NCI-H1417 treated with DMSO at 0.1 percent for 48 hours (cell line): ENCODE data around the gene TSHZ1.
"Not testable (repeated sequence)": the region's sequence is repeated elsewhere in the genome, so short reads cannot be mapped to it uniquely, and the experiment has no call there.

Experiments
- DNase-seq: peaks from one replicate; lab custom pipeline; 2025; lab: John Stamatoyannopoulos, UW

Gene TSHZ1

GRCh38 chr18:75183973-75184493 lies 26.6 kb upstream of the TSHZ1 start:
- DNase-seq = no peak

DNA sequence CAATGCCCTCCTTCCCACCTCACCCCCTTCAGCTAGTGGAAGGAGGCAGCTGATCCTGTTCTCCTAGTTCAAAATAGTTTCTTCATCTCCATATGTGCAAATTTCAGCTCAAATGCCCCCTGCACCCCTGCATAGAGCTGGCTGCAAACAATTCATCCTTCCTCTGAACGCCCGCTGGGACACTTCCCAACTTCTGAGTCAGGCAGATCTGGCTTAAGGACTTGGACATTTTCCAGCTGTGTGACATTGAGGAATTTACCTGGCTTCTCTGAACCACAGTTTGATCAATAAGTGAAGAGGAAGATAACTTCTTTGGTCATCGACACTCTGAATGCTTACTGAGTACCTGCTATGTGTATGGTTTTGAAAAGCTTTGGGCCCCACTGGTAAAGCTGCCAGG lies 25.1 kb upstream of the TSHZ1 start:
- DNase-seq = no peak

DNA sequence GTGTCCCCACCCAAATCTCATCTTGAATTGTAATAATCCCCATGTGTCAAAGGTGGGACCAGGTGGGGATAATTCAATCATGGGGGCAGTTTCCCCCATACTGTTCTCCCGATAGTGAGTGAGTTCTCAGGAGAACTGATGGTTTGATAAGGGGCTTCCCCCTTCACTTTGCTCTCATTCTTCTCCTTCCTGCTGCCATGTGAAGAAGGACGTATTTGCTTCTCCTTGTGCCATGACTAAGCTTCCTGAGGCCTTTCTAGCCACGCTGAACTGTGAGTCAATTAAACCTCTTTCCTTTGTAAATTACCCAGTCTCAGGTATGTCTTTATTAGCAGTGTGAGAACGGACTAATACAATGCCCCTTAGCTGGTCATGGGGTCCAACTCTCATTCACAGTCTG lies 22.9 kb upstream of the TSHZ1 start:
- not testable (repeated sequence) for DNase-seq

GRCh38 chr18:75189696-75190095 lies 20.9 kb upstream of the TSHZ1 start:
- DNase-seq = no peak

DNA sequence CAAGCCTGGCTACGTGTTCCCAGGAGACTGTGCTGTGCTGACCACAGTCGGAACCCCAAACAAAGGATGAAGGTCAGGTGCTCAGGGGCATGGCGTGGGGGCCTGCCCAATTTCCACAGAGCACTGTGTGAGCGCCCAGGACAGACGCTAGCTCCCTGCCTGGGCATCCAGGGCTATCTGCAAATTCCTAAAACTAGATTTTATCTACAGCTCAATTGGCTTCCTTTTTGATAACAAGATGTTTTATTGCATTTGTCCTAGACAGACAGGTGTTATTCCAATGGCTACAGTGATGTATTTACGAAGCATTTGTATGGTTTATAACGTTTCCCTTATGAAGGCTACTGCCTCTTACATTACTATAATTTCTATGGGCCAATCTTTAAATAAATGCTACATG lies 17.7 kb upstream of the TSHZ1 start:
- DNase-seq = no peak

DNA sequence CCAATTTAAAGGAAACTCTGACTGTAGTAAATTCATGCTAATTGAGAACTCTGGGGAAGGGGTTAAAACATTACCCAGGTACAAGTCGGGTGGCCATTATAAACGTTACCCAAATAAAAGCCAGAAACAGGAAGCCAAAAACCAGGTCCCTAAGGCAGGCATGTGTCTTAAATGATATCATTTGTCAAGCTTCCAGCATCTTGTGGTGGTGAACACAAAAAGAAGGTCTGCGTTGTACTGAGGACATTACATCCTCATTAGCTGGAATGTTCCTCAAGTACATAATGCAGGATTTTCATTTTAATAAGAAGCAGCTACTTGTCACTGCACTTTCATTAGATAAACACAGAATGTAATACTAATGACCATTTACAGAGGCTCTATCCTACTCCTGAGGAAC lies 12.6 kb upstream of the TSHZ1 start:
- DNase-seq = no peak

DNA sequence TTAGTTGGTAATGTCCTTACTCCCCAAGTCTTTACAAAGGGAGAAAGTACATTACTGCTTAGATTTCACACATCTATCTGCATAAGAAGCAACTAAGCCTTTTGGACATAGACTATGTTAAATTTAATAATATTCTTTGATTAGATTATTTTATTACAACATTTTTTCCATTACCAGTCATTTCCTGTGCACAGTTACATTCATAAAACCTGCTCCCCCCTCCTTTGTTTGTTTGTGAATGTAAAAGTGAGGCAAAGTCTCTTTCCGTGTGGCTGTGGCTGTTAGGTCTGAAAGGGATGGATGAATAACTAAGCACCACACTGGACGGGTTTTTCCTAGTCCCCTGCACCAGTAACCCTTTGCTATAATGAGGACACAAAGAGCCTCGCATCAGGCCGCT lies 11.3 kb upstream of the TSHZ1 start:
- no peak for DNase-seq

- DNase-seq = no peak
These were observed 10.5 kb upstream of the TSHZ1 start for GRCh38 chr18:75200071-75200470.

- no peak for DNase-seq
These were observed 9.9 kb upstream of the TSHZ1 start for GRCh38 chr18:75200605-75201280.

- DNase-seq = no peak
These were observed 9.0 kb upstream of the TSHZ1 start for GRCh38 chr18:75201282-75202270.

DNA sequence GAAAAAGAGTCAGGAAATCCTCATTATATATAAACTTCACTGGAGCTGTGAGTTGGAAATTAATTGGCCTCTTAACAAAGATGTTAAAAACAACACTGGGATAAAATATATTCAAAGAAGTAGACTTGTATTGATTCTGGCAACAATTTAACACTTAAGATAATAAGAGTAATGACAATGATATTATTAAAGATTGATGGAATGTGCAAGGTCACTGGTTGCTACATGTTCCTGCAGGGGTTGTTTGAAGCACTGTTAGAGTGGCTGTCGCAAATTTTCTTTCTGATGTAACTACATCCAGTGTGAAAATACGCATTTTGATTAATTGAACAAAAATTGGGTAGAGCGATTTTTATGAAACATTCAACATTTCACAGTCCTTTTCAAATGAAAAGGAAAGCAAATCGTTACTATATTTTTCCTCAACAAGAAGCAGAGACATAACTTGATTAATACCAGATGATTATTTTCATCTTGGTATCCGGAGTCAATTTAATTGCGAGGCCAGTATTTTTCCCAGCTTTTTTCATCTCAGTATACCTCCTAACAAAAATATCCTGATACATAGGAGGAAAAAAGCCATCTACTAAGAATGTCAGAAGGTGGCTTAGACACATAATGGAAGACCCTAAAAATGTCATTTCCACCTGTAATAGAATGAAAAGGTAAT lies 7.8 kb upstream of the TSHZ1 start:
- no peak for DNase-seq

- DNase-seq = no peak
These were observed 7.0 kb upstream of the TSHZ1 start for GRCh38 chr18:75203416-75204268.

GRCh38 chr18:75204269-75204731 lies 6.3 kb upstream of the TSHZ1 start:
- DNase-seq = no peak

- DNase-seq = no peak
These were observed 5.7 kb upstream of the TSHZ1 start for GRCh38 chr18:75204732-75205513.

GRCh38 chr18:75205514-75206132 lies 5.0 kb upstream of the TSHZ1 start:
- DNase-seq = no peak

- no peak for DNase-seq
These were observed 3.9 kb upstream of the TSHZ1 start for GRCh38 chr18:75206452-75207309.

- no peak for DNase-seq
These were observed 3.1 kb upstream of the TSHZ1 start for GRCh38 chr18:75207310-75208154.

- peak; percentile 40 for DNase-seq
These were observed 2.3 kb upstream of the TSHZ1 start for GRCh38 chr18:75208155-75208835.
